AG04450 (cell line): ENCODE data around the gene NINJ2. TPM values are rescaled to one million over a fixed set of nuclear protein-coding genes. Genes with fewer than 3 reads are reported as not detected.

Experiments
- CTCF ChIA-PET: fragments of 300-600, 350-600 bp; formaldehyde crosslinking; extraction: SDS; loops from one replicate; lab custom pipeline; 2022; ENCODE audit warnings: antibody characterized with exemption, inconsistent platforms; lab: Charles Lee
- POLR2A ChIA-PET: fragments of 350-600 bp; formaldehyde crosslinking; extraction: SDS; loops from one replicate; lab custom pipeline; 2021; ENCODE audit warnings: antibody characterized with exemption, inconsistent platforms; lab: Yijun Ruan, JAX
- DNase-seq: peaks from one replicate; pipeline ENCODE4 v3.0.0-alpha.2; 2011; ENCODE audit warnings: low read depth, low spot score
- H3K27ac ChIP-seq: one replicate; pipeline ENCODE4 v1.5.1; 2012; ENCODE audit warnings: low read depth, low read length, control low read depth
- H3K27me3 ChIP-seq: one replicate; pipeline ENCODE4 v1.6.0; 2012; ENCODE audit warnings: low read length; ENCODE audit not compliant: control insufficient read depth, insufficient read depth
- H3K4me3 ChIP-seq: 2 replicates; pipeline ENCODE4 v1.5.1; 2011; ENCODE audit warnings: mild to moderate bottlenecking, low read depth, low read length, control low read depth
- H3K9me3 ChIP-seq: 2 replicates; pipeline ENCODE4 v1.5.1; 2012; ENCODE audit warnings: low read length; ENCODE audit not compliant: control insufficient read depth, insufficient read depth
- CTCF ChIP-seq: IDR thresholded peaks from 2 replicates; pipeline ENCODE4 v1.5.1; 2011; ENCODE audit warnings: low read depth, low read length, control low read depth, inconsistent platforms
- polyA plus RNA-seq: library from polyadenylated mRNA; depleted of rRNA; stranded (reverse); fragments of >200 nt; gene quantifications from 2 replicates; pipeline ENCODE4 v1.2.3, GENCODE V29; 2011

NINJ2 gene
- polyA plus RNA-seq, 1 experiment = not detected

GRCh38 chr12:552466-552865 lies 110.8 kb downstream of the NINJ2 start:
- H3K27ac ChIP-seq = no peak overlapping the region
- TF ChIP-seq CTCF = no peak
- no peaks in the 10 kb centered on the region; the same call in 1 of the 2 replicates for H3K9me3 ChIP-seq
- no peak for DNase-seq
- no peak overlapping the region for H3K4me3 ChIP-seq
- CTCF ChIA-PET = no interaction called here
- H3K27me3 ChIP-seq = peaks cover 34% of the 10 kb centered on the region
- POLR2A ChIA-PET = no interaction called here

- Histone ChIP-seq H3K4me3 (no peak overlapping the region), H3K27me3 (peaks cover 29% of the 10 kb centered on the region), H3K9me3 (no peaks in the 10 kb centered on the region; the same call in 1 of the 2 replicates), H3K27ac (no peak overlapping the region)
- no peak for TF ChIP-seq CTCF
- ChIA-PET POLR2A (no interaction called here), CTCF (interaction anchor here (0.6 to 1.0 kb wide), 2 partner anchors 109 to 200 kb away, joined by 3 to 6 read pairs; no protein-coding TSS in a partner anchor)
- no peak for DNase-seq
These were observed 112.6 kb downstream of the NINJ2 start for GRCh38 chr12:550473-551260.

- Histone ChIP-seq H3K4me3 (no peak overlapping the region), H3K9me3 (no peaks in the 10 kb centered on the region; the same call in 1 of the 2 replicates), H3K27me3 (peaks cover 29% of the 10 kb centered on the region), H3K27ac (no peak overlapping the region)
- DNase-seq = no peak
- TF ChIP-seq CTCF = no peak
- POLR2A ChIA-PET = no interaction called here
- CTCF ChIA-PET = interaction anchor here (0.6 to 3.5 kb wide), 2 partner anchors 107 to 189 kb away, joined by 3 to 175 read pairs; no protein-coding TSS in a partner anchor
These were observed 113.7 kb downstream of the NINJ2 start for GRCh38 chr12:549476-550082.

GRCh38 chr12:547883-548470 lies 115.3 kb downstream of the NINJ2 start:
- no peak for DNase-seq
- ChIA-PET CTCF (interaction anchor here (0.8 to 3.5 kb wide), 15 partner anchors 10 to 203 kb away, joined by 3 to 175 read pairs (median 8); partner anchors contain the start of gene CCDC77), POLR2A (no interaction called here)
- H3K9me3 ChIP-seq = no peaks in the 10 kb centered on the region; the same call in 1 of the 2 replicates
- TF ChIP-seq CTCF = no peak
- no peak overlapping the region for H3K4me3 ChIP-seq
- peaks cover 25% of the 10 kb centered on the region for H3K27me3 ChIP-seq
- H3K27ac ChIP-seq = no peak overlapping the region
